ENCODE data around the gene TSEN2.

- TF ChIP-seq CTCF (IDR thresholded peaks at IDR 0.05), result no peak
- no peak for TF ChIP-seq EP300 (IDR thresholded peaks at IDR 0.05)
- TF ChIP-seq POLR2A (IDR thresholded peaks at IDR 0.05), result no peak
Measured at GRCh38 chr3:12541625-12542024, 57.3 kb downstream of the TSEN2 start.
